Measurements from ENCODE around the gene UTP11. TPM values are rescaled to one million over a fixed set of nuclear protein-coding genes. Genes with fewer than 3 reads are reported as not detected.
"Not testable (repeated sequence)": the region's sequence is repeated elsewhere in the genome, so short reads cannot be mapped to it uniquely, and the experiment has no call there.

Gene UTP11
- 64.1 TPM for polyA plus RNA-seq (2013, experiment 1 of 2)
- polyA plus RNA-seq (2013, experiment 2 of 2), result 66.8 TPM

DNA sequence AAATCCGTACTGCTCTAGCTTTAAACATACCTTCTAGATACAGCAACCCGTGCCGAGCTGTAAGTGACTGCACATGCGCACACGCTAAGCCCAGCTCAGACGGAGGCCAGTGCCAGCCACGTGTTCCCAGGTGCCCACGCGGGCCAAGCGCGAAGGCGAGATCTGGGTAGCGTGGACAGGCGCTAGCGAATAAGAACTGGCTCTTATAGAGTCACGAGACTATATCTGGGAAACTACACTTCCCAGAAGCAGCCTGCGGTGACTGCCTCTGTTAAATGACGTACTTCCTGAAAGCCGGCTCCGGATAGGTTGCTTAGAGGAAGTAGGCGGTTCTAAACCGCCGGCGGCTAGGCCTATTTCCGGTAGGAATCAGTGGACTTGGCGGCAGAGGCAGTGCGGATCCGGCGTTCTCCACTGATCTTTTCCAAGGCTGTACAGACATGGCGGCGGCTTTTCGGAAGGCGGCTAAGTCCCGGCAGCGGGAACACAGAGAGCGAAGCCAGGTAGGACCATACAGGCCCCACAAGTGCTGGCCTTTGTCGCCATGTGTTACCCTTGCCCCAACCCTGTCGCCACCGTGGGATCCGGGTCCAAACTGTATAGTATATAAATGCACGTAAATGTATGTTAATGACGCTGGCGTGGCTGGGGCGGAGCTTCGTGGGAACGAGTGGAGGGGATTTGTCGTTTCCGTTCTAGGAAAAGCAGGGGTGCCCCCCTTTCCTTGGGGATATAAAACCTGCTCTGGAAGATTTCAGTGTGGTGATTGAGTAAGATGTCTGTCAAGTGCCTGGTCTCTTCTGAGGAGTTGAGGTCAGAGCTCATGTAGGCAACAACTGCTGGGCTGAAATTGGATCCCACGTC, at the start of gene UTP11:
Gene UTP11, plus strand, starts transcription at position 372 of the 864 bp plus-strand sequence. Its CDS starts 69 bp downstream, at position 441.
- 3% methylated on average over 49 of the region's 49 CpGs for WGBS
- Histone ChIP-seq H3K9me3 (ENCODE audit: insufficient read depth, low read depth, low read length) (no peaks in the 10 kb centered on the region), H3K27me3 (ENCODE audit: insufficient read depth, low read length) (no peaks in the 10 kb centered on the region), H3K4me3 (ENCODE audit: low read length) (peak within 1 kb of the TSS; percentile 85), H3K4me1 (ENCODE audit: insufficient read depth, low read length) (peaks cover 8% of the 10 kb centered on the region; the same call in 1 of the 2 replicates), H3K36me3 (ENCODE audit: insufficient read depth, low read length) (peaks cover 31% of the 10 kb centered on the region), H3K27ac (ENCODE audit: low read depth, low read length) (peak within 1 kb of the TSS; percentile 86), H3K9ac (ENCODE audit: low read depth, low read length) (peak within 1 kb of the TSS; percentile 87)

DNA sequence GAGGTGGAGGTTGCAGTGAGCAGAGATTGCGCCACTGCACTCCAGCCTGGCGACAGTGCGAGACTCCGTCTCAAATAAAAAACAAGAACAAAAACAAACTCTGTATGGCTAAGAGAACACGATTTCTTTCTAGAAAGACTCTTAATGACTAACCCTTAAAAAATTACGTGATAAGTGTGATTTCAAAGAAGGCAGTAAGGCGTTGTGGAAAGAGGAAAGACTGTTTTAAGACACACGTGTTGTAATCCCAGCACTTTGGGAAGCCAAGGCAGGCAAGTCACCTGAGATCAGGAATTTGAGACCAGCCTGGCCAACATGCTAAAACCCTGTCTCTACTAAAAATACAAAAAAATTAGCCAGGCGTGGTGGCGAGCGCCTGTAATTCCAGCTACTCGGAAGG, 48.4 kb upstream of the UTP11 start:
- H3K4me1 ChIP-seq (ENCODE audit: insufficient read depth, low read length); H3K27ac ChIP-seq (ENCODE audit: low read depth, low read length); H3K9me3 ChIP-seq (ENCODE audit: insufficient read depth, low read depth, low read length); H3K27me3 ChIP-seq (ENCODE audit: insufficient read depth, low read length); H3K4me3 ChIP-seq (ENCODE audit: low read length); H3K9ac ChIP-seq (ENCODE audit: low read depth, low read length): not testable (repeated sequence)
- 88% methylated on average over 12 of the region's 12 CpGs for WGBS
- H3K36me3 ChIP-seq (ENCODE audit: insufficient read depth, low read length), result peaks cover 78% of the 10 kb centered on the region

DNA sequence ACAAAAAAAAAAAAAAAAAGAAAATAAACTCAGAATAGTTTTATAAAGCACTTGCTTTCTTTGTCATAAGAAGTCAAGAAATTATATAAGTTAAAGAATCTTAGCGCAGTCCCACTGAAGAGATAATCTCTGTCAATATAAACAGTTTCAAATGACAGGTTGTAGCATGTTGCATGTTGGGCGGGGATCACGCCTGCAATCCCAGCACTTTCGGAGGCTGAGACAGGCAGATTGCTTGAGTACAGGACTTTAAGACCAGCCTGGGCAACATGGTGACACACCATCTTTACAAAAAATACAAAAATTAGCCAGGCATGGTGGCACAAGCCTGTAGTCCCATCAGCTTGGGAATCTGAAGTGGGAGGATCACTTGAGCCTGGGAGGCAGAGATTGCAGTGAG, 47.2 kb upstream of the UTP11 start:
- WGBS, result 98% methylated on average over 4 of the region's 4 CpGs

DNA sequence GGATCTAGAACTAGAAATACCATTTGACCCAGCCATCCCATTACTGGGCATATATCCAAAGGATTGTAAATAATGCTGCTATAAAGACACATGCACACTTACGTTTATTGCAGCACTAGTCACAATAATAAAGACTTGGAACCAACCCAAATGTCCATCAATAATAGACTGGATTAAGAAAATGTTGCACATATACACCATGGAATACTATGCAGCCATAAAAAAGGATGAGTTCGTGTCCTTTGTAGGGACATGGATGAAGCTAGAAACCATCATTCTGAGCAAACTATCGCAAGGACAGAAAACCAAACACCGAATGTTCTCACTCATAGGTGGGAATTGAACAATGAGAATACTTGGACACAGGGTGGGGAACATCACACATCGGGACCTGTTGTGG, 38.9 kb upstream of the UTP11 start:
- not testable (repeated sequence) for H3K4me3 ChIP-seq (ENCODE audit: low read length)
- peaks cover 71% of the 10 kb centered on the region for H3K36me3 ChIP-seq (ENCODE audit: insufficient read depth, low read length)
- WGBS, result 98% methylated on average over 4 of the region's 5 CpGs

More for the DNA sequence above, 47.2 kb upstream of the UTP11 start:
- Histone ChIP-seq H3K9ac (ENCODE audit: low read depth, low read length) (no peak overlapping the region), H3K9me3 (ENCODE audit: insufficient read depth, low read depth, low read length) (no peaks in the 10 kb centered on the region), H3K4me3 (ENCODE audit: low read length) (no peak overlapping the region), H3K36me3 (ENCODE audit: insufficient read depth, low read length) (peaks cover 76% of the 10 kb centered on the region), H3K4me1 (ENCODE audit: insufficient read depth, low read length) (no peaks in the 10 kb centered on the region), H3K27me3 (ENCODE audit: insufficient read depth, low read length) (no peaks in the 10 kb centered on the region), H3K27ac (ENCODE audit: low read depth, low read length) (no peak overlapping the region)

GRCh38 chr1:37974567-37974966, 38.0 kb upstream of the UTP11 start:
- H3K4me1 ChIP-seq (ENCODE audit: insufficient read depth, low read length), result no peaks in the 10 kb centered on the region
- no peaks in the 10 kb centered on the region for H3K9me3 ChIP-seq (ENCODE audit: insufficient read depth, low read depth, low read length)
- peaks cover 71% of the 10 kb centered on the region for H3K36me3 ChIP-seq (ENCODE audit: insufficient read depth, low read length)
- no peaks in the 10 kb centered on the region for H3K27me3 ChIP-seq (ENCODE audit: insufficient read depth, low read length)
- no peak overlapping the region for H3K4me3 ChIP-seq (ENCODE audit: low read length)
- 97% methylated on average over 5 of the region's 5 CpGs for WGBS
- H3K9ac ChIP-seq (ENCODE audit: low read depth, low read length), result no peak overlapping the region
- no peak overlapping the region for H3K27ac ChIP-seq (ENCODE audit: low read depth, low read length)

More for the DNA sequence above, 38.9 kb upstream of the UTP11 start:
- not testable (repeated sequence) for H3K9me3 ChIP-seq (ENCODE audit: insufficient read depth, low read depth, low read length); H3K27me3 ChIP-seq (ENCODE audit: insufficient read depth, low read length); H3K4me1 ChIP-seq (ENCODE audit: insufficient read depth, low read length); H3K9ac ChIP-seq (ENCODE audit: low read depth, low read length); H3K27ac ChIP-seq (ENCODE audit: low read depth, low read length)

- not testable (repeated sequence) for H3K4me1 ChIP-seq (ENCODE audit: insufficient read depth, low read length)
- WGBS, result 79% methylated on average over 6 of the region's 6 CpGs
Measured at GRCh38 chr1:37975083-37975482, 37.5 kb upstream of the UTP11 start.

GRCh38 chr1:37978541-37978940, 34.0 kb upstream of the UTP11 start:
- no peaks in the 10 kb centered on the region for H3K27me3 ChIP-seq (ENCODE audit: insufficient read depth, low read length)
- no peaks in the 10 kb centered on the region for H3K9me3 ChIP-seq (ENCODE audit: insufficient read depth, low read depth, low read length)
- no peak overlapping the region for H3K9ac ChIP-seq (ENCODE audit: low read depth, low read length)
- no peak overlapping the region for H3K27ac ChIP-seq (ENCODE audit: low read depth, low read length)
- peaks cover 97% of the 10 kb centered on the region for H3K36me3 ChIP-seq (ENCODE audit: insufficient read depth, low read length)
- H3K4me3 ChIP-seq (ENCODE audit: low read length), result no peak overlapping the region
- WGBS, result 92% methylated on average over 4 of the region's 4 CpGs
- no peaks in the 10 kb centered on the region for H3K4me1 ChIP-seq (ENCODE audit: insufficient read depth, low read length)

More at GRCh38 chr1:37975083-37975482, 37.5 kb upstream of the UTP11 start:
- not testable (repeated sequence) for H3K9ac ChIP-seq (ENCODE audit: low read depth, low read length); H3K27me3 ChIP-seq (ENCODE audit: insufficient read depth, low read length); H3K9me3 ChIP-seq (ENCODE audit: insufficient read depth, low read depth, low read length); H3K27ac ChIP-seq (ENCODE audit: low read depth, low read length); H3K4me3 ChIP-seq (ENCODE audit: low read length)
- peaks cover 71% of the 10 kb centered on the region for H3K36me3 ChIP-seq (ENCODE audit: insufficient read depth, low read length)

DNA sequence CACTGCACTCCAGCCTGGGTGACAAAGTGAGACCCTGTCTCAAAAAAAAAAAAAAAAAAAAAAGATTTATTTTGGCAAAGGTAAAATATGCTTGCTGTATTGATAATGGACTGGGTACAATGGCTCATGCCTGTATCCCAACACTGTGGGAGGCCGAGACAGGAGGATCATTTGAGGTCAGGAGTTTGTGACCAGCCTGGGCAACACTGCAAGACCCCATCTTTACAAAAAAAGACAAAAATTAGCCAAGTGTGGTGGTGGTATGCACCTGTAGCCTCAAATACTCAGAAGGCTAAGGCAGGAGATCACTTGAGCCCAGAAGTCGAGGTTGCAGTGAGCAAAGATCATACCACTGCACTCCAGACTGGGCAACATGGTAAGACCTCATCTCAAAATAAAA, 29.0 kb upstream of the UTP11 start:
- Histone ChIP-seq H3K4me3 (ENCODE audit: low read length) (no peak overlapping the region), H3K9me3 (ENCODE audit: insufficient read depth, low read depth, low read length) (no peaks in the 10 kb centered on the region), H3K9ac (ENCODE audit: low read depth, low read length) (no peak overlapping the region), H3K36me3 (ENCODE audit: insufficient read depth, low read length) (peaks cover 100% of the 10 kb centered on the region), H3K27ac (ENCODE audit: low read depth, low read length) (no peak overlapping the region), H3K27me3 (ENCODE audit: insufficient read depth, low read length) (no peaks in the 10 kb centered on the region), H3K4me1 (ENCODE audit: insufficient read depth, low read length) (peaks cover 3% of the 10 kb centered on the region; the same call in 1 of the 2 replicates)
- 91% methylated on average over 2 of the region's 2 CpGs for WGBS

- Histone ChIP-seq H3K27me3 (ENCODE audit: insufficient read depth, low read length) (no peaks in the 10 kb centered on the region), H3K36me3 (ENCODE audit: insufficient read depth, low read length) (peaks cover 59% of the 10 kb centered on the region), H3K9me3 (ENCODE audit: insufficient read depth, low read depth, low read length) (no peaks in the 10 kb centered on the region), H3K27ac (ENCODE audit: low read depth, low read length) (no peak overlapping the region), H3K4me1 (ENCODE audit: insufficient read depth, low read length) (peaks cover 5% of the 10 kb centered on the region; the same call in 1 of the 2 replicates), H3K9ac (ENCODE audit: low read depth, low read length) (no peak overlapping the region), H3K4me3 (ENCODE audit: low read length) (no peak overlapping the region)
- 87% methylated on average over 1 of the region's 1 CpG for WGBS
Measured at GRCh38 chr1:37987679-37988078, 24.9 kb upstream of the UTP11 start.

DNA sequence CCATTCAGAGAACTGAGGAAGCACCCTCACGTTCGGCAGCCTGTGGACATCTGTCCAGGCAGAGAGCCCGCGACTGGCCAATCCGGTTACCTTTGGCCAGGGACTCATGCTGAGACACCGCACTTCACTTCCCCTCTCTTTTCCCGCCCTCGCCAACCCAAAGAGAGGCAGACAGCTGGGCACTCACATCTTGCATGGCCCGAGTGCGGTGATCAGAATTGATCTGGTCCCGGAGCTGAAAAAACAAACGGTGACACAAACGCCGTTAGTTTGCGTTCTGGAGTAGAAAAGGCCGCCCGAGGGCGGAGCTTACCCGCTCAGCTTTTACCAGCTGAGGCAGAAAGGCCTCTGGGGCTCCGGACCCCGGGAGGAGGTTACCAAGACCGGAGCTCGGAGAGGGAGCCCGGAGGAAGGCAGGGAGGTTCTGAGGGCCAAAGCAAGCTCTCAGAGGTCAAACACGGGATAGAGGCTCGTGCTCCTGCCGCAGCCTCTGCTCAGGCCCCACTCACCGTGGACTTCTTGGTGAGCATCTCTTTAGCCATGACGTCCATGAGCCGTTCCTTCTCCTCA, 23.1 kb upstream of the UTP11 start:
- Histone ChIP-seq H3K4me1 (ENCODE audit: insufficient read depth, low read length) (peaks cover 5% of the 10 kb centered on the region; the same call in 1 of the 2 replicates), H3K36me3 (ENCODE audit: insufficient read depth, low read length) (peaks cover 42% of the 10 kb centered on the region), H3K27ac (ENCODE audit: low read depth, low read length) (peak overlapping the region; percentile 73), H3K9me3 (ENCODE audit: insufficient read depth, low read depth, low read length) (no peaks in the 10 kb centered on the region), H3K4me3 (ENCODE audit: low read length) (peak overlapping the region; percentile 87), H3K9ac (ENCODE audit: low read depth, low read length) (peak overlapping the region; percentile 88), H3K27me3 (ENCODE audit: insufficient read depth, low read length) (no peaks in the 10 kb centered on the region)
- under 1% methylated on average over 30 of the region's 30 CpGs for WGBS

DNA sequence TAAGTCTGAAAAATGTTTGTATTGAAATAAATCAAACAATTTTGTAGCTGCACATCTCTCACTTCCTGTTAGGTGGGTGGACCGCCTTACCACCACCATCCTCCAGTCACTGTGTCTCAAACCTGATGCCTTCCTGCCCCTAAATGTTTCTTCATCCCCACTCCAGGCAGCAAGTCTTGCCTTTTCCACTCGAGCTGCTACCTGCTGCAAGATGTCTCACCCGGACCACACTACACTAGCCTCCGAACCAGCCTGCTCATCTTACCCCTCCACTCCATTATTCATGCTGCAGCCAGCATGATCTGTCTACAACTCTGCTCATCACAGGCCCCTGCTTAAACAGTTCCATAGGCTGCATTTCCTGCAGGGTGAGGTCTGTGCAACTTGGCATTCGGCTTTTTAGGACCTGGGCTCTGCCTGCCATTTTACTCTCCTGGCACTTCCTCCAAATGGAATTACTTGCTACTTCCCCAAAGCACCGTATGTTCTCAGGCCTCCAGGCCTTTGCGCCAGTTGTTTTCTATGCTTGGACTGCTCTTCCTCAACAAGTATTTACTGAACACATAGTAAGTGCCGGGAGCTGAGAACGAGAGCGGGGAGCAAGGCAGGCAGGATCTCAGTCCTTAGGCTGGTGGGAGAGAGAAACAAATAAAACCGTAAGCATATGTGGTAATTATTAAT, 17.5 kb upstream of the UTP11 start:
- H3K9me3 ChIP-seq (ENCODE audit: insufficient read depth, low read depth, low read length), result no peaks in the 10 kb centered on the region
- H3K27me3 ChIP-seq (ENCODE audit: insufficient read depth, low read length), result no peaks in the 10 kb centered on the region
- H3K4me3 ChIP-seq (ENCODE audit: low read length), result peak overlapping the region; percentile 51
- H3K9ac ChIP-seq (ENCODE audit: low read depth, low read length), result peak overlapping the region; percentile 75; the same call in 1 of the 2 replicates
- peaks cover 19% of the 10 kb centered on the region for H3K4me1 ChIP-seq (ENCODE audit: insufficient read depth, low read length)
- peaks cover 33% of the 10 kb centered on the region for H3K36me3 ChIP-seq (ENCODE audit: insufficient read depth, low read length)
- WGBS, result 93% methylated on average over 11 of the region's 11 CpGs
- H3K27ac ChIP-seq (ENCODE audit: low read depth, low read length), result peak overlapping the region; percentile 25; the same call in 1 of the 2 replicates

Data from HUES64 (cell line).